Activated CD8-positive, alpha-beta memory T cell treated with anti-CD3 and anti-CD28 coated beads for 48 hours (primary cell): ENCODE results near the gene IRAK2.

Source experiments
- DNase-seq, 3 experiments: peaks; one replicate each; pipeline ENCODE4 v3.0.0-alpha.2; 2020; ENCODE audit warnings: low read depth in 2 of 3, low spot score in 2 of 3

IRAK2 gene

DNA sequence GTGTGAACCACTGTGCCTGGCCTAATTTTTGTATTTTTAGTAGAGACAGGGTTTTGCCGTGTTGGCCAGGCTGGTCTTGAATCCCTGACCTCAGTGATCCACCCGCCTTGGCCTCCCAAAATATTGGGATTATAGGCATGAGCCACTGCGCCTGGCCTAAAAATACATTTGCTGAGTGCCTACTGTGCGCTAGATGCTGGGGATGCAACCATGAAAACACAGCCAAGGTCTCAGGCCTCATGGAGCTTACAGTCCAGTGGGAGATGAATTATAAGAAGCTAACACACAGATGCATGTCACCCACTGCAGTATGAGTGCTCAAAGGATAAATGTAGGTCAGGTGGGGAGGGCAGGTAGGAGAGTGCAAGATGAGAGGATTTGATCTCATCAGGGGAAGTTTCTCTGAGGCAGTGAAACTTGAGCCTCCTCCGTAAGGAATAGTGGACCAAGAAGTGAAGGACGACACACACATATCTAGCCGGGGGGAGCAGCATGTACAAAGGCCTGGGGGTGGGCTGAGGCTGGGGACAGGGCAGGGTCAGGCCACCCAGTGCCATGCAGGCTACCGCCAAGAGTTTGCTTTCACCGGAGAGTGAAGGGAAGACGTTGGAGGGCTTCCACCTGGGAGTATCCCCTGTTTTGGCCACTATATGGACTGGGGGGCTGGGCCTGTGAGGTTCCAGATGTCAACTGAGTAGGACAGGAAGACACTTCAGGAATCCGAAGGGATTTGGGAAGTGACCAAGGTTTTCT is 24.3 kb downstream of the IRAK2 start:
- DNase-seq, result no peak

GRCh38 chr3:10189557-10190354 is 25.0 kb downstream of the IRAK2 start:
- DNase-seq, result no peak

DNA sequence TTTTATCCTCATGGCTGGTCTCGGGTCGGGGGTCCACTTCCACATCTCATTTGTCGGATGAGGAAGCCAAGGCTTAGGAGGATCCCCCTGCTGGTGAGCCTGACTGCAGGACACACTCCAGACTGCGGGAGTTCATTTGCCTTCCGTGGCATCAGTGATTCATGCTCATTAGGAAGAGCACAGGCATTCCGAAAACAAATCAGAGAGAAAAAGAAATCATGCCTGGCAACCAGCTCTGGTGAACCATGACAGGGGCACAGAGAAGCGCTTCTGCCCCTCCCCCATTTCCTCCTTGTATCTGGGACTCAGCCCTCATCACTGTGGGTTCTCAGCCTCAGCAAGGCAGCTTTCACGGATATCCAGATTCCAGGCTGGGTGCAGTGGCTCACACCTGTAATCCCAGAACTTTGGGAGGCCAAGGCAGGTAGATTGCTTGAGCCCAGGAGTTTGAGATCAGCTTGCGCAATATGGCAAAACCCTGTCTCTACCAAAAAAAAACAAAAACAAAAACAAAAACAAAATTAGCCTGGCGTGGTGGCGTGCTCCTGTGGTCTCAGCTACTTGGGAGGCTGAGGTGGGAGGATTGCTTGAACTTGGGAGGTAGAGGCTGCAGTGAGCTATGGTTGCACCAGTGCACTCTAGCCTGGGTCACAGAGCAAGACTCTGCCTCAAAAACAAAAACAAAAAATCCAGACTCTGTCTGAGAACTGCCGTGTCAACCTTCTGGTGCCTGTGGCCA is 28.4 kb downstream of the IRAK2 start:
- no peak for DNase-seq

DNA sequence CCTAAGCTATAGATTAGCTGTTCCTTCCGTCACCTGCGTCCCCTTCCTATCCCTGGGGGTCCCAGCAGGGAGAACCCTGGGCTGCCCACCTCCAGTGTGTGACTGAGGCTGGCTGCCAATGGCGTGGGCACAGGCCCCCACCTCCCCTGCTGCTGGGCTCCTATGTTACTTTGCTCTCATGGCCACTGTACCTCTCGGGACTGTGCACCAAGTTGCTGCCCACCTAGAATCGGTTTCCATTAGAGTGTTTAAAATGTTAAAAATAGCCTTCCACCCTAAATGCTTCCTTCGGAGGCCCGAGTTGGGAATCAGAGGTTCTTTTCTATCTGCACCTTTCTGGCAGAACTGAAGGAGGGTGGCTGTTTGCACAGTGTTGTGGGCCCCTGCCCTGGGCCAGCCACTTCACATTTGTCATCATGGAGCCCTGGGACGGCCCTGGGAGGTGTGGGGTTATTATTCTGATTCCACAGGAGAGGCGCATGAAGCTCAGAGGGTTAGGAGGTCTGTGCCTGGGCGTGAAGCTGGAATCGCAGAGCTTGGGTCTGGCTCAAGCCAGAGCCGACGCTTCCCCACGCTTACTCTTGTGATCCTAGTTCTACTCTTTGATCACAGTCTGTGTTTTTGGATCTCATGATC is 29.1 kb downstream of the IRAK2 start:
- DNase-seq, result no peak

DNA sequence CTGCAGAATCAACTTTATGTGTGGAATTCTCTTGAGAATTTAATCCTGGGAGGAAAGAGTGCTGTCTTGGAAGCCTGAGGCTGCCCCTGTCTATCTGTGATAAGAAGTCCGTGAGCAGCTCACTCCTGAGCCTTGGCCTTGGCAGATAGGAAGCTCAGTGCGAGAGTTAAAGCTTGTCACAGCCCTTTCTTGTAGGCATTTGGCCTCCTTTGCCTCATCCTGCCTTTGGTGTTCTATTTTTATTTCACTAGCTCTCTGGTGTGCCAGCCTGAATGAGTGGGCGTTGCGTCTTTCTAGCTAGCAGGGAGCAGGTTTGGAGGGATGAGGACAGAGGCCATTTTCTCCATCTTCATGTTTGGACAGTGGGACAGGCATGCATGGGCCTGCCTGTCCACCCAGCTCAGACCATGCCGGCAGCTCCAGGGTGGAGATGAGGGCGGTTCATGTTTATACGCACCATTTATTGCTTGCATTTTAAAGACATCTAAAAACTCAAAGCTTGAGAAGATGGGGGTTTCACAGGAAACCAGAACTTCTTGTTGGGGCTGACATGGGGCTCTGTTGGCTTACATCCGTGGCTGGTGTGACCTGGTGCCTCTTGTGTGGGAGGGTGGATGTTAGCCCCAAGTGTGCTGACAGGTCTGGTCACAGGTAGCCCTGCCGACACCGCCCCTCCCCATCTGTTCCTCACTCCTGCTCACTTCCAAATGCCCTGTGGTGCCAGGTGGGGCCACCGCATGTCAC is 29.8 kb downstream of the IRAK2 start:
- DNase-seq, result peak in 1 of 3 experiments; percentile 40

DNA sequence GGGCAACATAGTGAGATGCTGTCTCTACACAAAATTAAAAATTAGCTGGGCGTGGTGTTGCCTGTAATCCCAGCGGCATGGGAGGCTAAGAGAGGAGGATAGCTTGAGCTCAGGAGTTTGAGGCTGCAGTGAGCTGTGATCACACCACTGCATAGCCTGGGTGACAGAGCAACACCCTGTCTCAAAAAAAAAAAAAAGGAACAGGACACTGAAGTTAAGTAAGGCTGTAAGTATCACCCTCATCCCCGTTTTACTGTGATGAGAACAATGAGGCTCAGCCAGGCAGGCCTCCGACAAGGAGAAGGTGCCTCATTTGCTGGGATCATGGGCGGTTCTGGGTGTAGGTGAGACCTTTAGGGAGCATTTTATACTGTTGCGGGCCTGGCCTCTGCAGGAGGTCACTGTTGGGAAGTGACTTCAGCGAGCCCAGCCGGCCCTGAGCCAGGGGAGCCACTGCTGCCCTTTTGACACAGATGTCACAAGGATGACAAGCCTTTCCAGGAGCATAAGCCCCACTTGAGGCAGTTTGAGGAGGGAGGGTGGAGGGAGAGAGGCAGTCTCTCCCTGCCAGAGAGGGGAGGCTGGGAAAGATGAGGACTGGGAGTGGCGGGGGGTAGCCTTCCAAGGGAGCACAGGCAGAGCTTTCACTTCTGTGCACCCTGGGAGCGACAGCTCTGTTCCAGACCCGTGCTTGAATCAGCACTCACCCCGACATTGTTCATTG is 30.8 kb downstream of the IRAK2 start:
- no peak for DNase-seq

GRCh38 chr3:10196389-10197052 is 31.8 kb downstream of the IRAK2 start:
- no peak for DNase-seq

- no peak for DNase-seq
These were observed 33.5 kb downstream of the IRAK2 start for GRCh38 chr3:10198226-10198625.

DNA sequence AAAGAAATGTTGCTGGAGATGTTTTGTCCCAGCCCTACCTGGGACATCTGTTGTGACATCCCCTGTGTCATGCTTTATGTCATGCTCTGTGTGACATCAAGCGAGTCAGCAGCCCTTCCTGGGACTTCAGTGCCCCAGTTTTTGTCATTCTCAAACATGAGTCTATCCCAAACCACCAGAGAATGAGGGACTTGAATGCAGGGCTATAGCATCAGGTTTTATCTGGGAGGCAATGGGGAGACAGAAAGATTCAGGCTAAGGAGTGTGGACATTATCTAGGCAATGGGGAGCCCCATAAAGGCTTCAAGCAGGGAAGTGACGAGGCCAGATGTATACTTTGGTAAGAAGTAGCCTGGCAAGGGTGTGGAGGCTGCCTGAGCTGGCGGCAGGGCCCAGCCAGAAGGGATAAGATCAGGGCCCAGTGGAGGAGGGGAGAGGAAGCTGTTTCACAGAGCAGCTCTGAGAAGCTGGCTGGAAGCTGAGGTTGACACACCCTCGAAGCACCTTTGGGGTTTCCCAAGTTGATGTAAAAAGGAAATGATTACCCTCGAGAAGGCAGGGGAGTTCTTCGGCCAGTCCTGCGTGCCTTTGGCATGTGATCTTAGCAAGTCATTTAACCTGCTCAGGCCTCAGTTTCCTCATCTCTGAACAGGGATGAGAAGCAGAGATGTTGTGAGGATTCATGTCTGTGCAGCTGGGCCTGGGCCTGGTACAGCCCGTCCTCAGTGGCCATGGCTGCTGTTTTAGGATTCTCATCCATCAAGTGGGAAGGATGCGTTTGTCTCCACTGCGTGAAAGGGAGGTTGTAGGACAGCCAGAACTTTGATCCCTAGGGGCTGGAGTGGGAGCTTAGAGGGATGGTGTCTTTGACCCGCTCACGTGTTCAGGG is 34.3 kb downstream of the IRAK2 start:
- peak in 2 of 3 experiments; percentile 26 to 32 for DNase-seq

DNA sequence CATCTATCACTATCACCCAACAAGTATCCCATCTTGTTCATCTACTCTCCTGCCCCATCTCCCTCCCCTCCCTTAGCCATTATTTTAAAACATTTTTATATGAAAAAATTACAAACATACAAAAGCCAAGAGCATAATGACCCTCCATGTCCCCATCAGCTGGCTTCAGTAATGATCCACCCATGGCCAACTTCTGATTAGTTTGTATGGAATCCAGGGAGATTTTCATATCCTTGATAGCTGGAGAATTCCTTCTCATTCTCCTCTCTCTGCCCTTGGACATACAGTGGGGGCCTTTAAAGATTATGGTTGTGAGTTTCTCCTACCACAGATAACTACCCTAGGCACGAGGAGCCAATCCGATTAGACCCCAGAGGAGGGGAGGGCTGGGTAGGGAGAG is 40.2 kb downstream of the IRAK2 start:
- no peak for DNase-seq

GRCh38 chr3:10205451-10206165 is 40.9 kb downstream of the IRAK2 start:
- DNase-seq, result no peak

DNA sequence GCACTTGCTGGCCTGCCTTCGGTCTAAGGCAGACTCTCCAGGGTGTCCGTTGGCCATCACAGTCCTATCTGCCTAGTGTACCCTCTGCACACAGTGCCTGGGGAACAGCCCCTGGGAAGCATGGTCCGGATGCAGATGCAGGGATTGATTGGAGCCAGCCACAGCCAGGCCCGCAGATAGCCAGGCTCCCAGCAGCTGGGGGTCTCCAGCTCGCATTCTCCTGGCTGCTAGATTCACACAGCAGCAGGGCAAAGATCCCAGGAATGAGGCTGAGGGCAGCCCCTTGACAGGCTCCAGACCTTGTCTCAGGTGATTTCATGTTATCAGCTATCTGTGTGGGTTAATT is 41.4 kb downstream of the IRAK2 start:
- no peak for DNase-seq

DNA sequence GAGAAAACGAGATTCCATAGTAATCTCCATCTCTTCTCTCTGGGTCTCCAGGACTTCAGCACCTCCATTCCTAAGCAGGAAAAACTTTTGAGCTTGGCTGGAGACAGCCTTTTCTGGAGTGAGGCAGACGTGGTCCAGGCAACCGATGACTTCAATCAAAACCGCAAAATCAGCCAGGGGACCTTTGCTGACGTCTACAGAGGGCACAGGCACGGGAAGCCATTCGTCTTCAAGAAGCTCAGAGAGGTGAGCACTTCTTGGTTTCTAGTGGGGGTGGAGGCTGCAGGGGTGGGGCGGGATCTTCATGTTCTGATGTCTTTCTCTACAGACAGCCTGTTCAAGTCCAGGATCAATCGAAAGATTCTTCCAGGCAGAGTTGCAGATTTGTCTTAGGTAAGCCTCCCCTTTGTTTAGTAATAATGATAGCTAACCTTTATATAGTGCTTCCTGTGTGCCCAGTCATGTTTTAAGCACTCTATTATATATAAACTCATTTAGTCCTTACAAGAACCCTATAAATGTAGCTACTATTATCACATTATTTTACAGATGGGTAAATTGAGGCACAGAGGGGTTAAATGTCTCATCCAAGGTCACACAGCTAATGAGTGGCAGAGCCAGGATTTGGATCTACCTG is 48.6 kb downstream of the IRAK2 start:
- no peak for DNase-seq

- no peak for DNase-seq
These were observed 51.1 kb downstream of the IRAK2 start for GRCh38 chr3:10215578-10216368.

GRCh38 chr3:10217359-10217758 is 52.6 kb downstream of the IRAK2 start:
- DNase-seq, result no peak

DNA sequence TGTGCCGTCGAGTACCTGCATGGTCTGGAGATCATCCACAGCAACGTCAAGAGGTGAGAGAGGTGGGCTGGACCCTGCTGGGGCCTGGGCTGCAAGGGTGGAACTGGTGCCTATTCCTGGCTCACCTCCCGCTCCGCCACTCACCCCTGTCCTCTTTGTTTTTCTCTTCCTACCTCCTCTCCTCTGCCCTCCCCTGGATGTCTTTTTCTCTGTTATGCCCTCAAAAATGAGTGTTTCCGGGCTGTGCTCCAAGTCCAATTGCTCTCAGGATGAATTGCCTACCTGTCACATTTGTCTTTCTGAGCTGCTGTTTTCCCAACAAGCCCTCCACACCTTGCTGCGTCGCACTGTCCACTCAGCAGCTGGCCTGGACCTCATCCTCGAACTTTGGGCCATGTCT is 55.0 kb downstream of the IRAK2 start:
- no peak for DNase-seq
